ENCODE measurements around the gene PARN.
"Not testable (repeated sequence)": the region's sequence is repeated elsewhere in the genome, so short reads cannot be mapped to it uniquely, and the experiment has no call there.

Gene PARN

GRCh38 chr16:14464192-14464591 lies 165.9 kb downstream of the PARN start:
- DNase-seq = no peak

GRCh38 chr16:14462811-14463210 lies 167.2 kb downstream of the PARN start:
- DNase-seq = no peak

- no peak for DNase-seq
Measured at GRCh38 chr16:14460726-14461125, 169.3 kb downstream of the PARN start.

- DNase-seq = no peak
Measured at GRCh38 chr16:14458576-14458975, 171.5 kb downstream of the PARN start.

GRCh38 chr16:14456793-14457481 lies 173.1 kb downstream of the PARN start:
- no peak for DNase-seq

- DNase-seq = no peak
Measured at GRCh38 chr16:14455573-14455972, 174.5 kb downstream of the PARN start.

GRCh38 chr16:14454391-14454790 lies 175.7 kb downstream of the PARN start:
- DNase-seq = no peak

GRCh38 chr16:14452066-14452465 lies 178.0 kb downstream of the PARN start:
- no peak for DNase-seq

GRCh38 chr16:14450846-14451245 lies 179.2 kb downstream of the PARN start:
- no peak for DNase-seq

GRCh38 chr16:14449790-14450480 lies 180.1 kb downstream of the PARN start:
- no peak for DNase-seq

- DNase-seq = no peak
Measured at GRCh38 chr16:14449334-14449733, 180.7 kb downstream of the PARN start.

GRCh38 chr16:14448879-14449278 lies 181.2 kb downstream of the PARN start:
- DNase-seq = no peak

- no peak for DNase-seq
Measured at GRCh38 chr16:14447783-14448182, 182.3 kb downstream of the PARN start.

GRCh38 chr16:14446796-14447195 lies 183.3 kb downstream of the PARN start:
- no peak for DNase-seq

GRCh38 chr16:14445937-14446715 lies 183.9 kb downstream of the PARN start:
- DNase-seq = no peak

GRCh38 chr16:14444979-14445810 lies 184.9 kb downstream of the PARN start:
- DNase-seq = no peak

GRCh38 chr16:14441533-14441932 lies 188.5 kb downstream of the PARN start:
- not testable (repeated sequence) for DNase-seq

- DNase-seq = peak; percentile 67
Measured at GRCh38 chr16:14438256-14438655, 191.8 kb downstream of the PARN start.

GRCh38 chr16:14437426-14437825 lies 192.6 kb downstream of the PARN start:
- DNase-seq = no peak

GRCh38 chr16:14436401-14436955 lies 193.6 kb downstream of the PARN start:
- DNase-seq = no peak

- no peak for DNase-seq
Measured at GRCh38 chr16:14434860-14435259, 195.2 kb downstream of the PARN start.

- not testable (repeated sequence) for DNase-seq
Measured at GRCh38 chr16:14428971-14429637, 201.0 kb downstream of the PARN start.
